HepG2 (cell line): ENCODE results near the gene CCT4. TPM values are rescaled to one million over a fixed set of nuclear protein-coding genes. Genes with fewer than 3 reads are reported as not detected.

Experiments used
- ATAC-seq: fragments of 200-7000 bp; cut with Tn5 transposase; 3 replicates; pipeline ENCODE4 v1.9.1; 2020; ENCODE audit warnings: mild to moderate bottlenecking, moderate library complexity
- Bru-seq: library from RNA; stranded (reverse); fragments of 400-500 nt; gene quantifications from one replicate; lab custom pipeline; 2021; lab: Mats Ljungman, UMichigan
- BruChase-seq, 2 experiments: library from RNA; stranded (reverse); fragments of 400-500 nt; gene quantifications; one replicate each; lab custom pipeline; 2021; lab: Mats Ljungman, UMichigan
- BruUV-seq: library from RNA; stranded (reverse); fragments of 400-500 nt; replicated peaks from 2 replicates; lab custom pipeline; 2021; lab: Mats Ljungman, UMichigan
- CTCF ChIA-PET: fragments of 300-600 bp; formaldehyde crosslinking; extraction: SDS; loops from one replicate; lab custom pipeline; 2021; ENCODE audit warnings: low total read pairs, inconsistent platforms, low intra/inter-chr PET ratio; lab: Yijun Ruan, JAX
- POLR2A ChIA-PET: fragments of 350-600 bp; sonication (Branson Sonifier 250); formaldehyde crosslinking; loops from one replicate; lab custom pipeline; 2020; ENCODE audit warnings: antibody characterized with exemption, inconsistent platforms; lab: Yijun Ruan, JAX
- DNase-seq: peaks from one replicate; pipeline ENCODE4 v3.0.0-alpha.2; 2015; ENCODE audit warnings: low spot score
- FAIRE-seq: peaks from 3 replicates; lab custom pipeline; 2011; peaks lifted over from hg19 to GRCh38; lab: Jason Lieb, UNC
- H2AFZ ChIP-seq: one replicate; pipeline ENCODE4 v1.6.1; 2011; ENCODE audit warnings: low read length, inconsistent platforms
- H3K27ac ChIP-seq: fragments of 300-600 bp; 3 replicates; pipeline ENCODE4 v1.8.0; 2011; ENCODE audit warnings: mixed run types, mild to moderate bottlenecking, mixed read lengths, low read length, inconsistent platforms; ENCODE audit not compliant: insufficient read depth; ENCODE audit errors: extremely low read length
- H3K27me3 ChIP-seq, 2 experiments: fragments of 200-600 bp in 1 of 2; 2 replicates in 1 of 2; 3 replicates in 1 of 2; pipeline versions ENCODE4 v1.6.0 to v1.8.0; 2011; ENCODE audit warnings: low read length in 2 of 2, mild to moderate bottlenecking in 2 of 2, moderate library complexity in 2 of 2, inconsistent platforms in 1 of 2; ENCODE audit not compliant: insufficient read depth in 2 of 2, control insufficient read depth in 1 of 2
- H3K36me3 ChIP-seq, 2 experiments: fragments of 200-600 bp in 1 of 2; replicated peaks in 1 of 2; 2 replicates in 1 of 2; 3 replicates in 1 of 2; pipeline versions ENCODE4 v1.5.1 to v1.8.0; 2011; ENCODE audit warnings: low read length in 2 of 2, inconsistent platforms in 1 of 2; ENCODE audit not compliant: insufficient read depth in 2 of 2, control insufficient read depth in 1 of 2
- H3K4me1 ChIP-seq: 2 replicates; pipeline ENCODE4 v1.5.1; 2012; ENCODE audit warnings: low read length, inconsistent platforms; ENCODE audit not compliant: insufficient read depth
- H3K4me2 ChIP-seq: 2 replicates; pipeline ENCODE4 v1.6.0; 2011; ENCODE audit warnings: low read depth, low read length, inconsistent platforms
- H3K4me3 ChIP-seq, 3 experiments: fragments of 200-600 bp in 1 of 3; sonication (generic), shearing (Covaris generic) in 1 of 3; replicated peaks in 1 of 3; 2 replicates each; pipeline ENCODE4 v1.5.1; 2011 to 2016; ENCODE audit warnings: low read length in 3 of 3, inconsistent platforms in 2 of 3, low read depth in 2 of 3, mild to moderate bottlenecking in 2 of 3, control low read depth in 1 of 3, mixed read lengths in 1 of 3; ENCODE audit not compliant: insufficient read depth in 1 of 3
- H3K79me2 ChIP-seq: one replicate; pipeline ENCODE4 v1.6.1; 2011; ENCODE audit warnings: low read length, inconsistent platforms; ENCODE audit not compliant: insufficient read depth
- H3K9ac ChIP-seq: 2 replicates; pipeline ENCODE4 v1.6.0; 2011; ENCODE audit warnings: mild to moderate bottlenecking, low read depth, low read length, inconsistent platforms; ENCODE audit not compliant: insufficient read depth
- H3K9me3 ChIP-seq: 2 replicates; pipeline ENCODE4 v1.5.1; 2012; ENCODE audit warnings: mild to moderate bottlenecking, low read length
- H4K20me1 ChIP-seq: 2 replicates; pipeline ENCODE4 v1.6.0; 2011; ENCODE audit warnings: inconsistent platforms, mild to moderate bottlenecking, low read length, moderate library complexity; ENCODE audit not compliant: insufficient read depth
- BRD4 ChIP-seq: sonication (generic); formaldehyde crosslinking; IDR thresholded peaks from 2 replicates; pipeline ENCODE4 v1.4.0; 2020; ENCODE audit warnings: missing genetic modification reagents
- HCFC1 ChIP-seq: fragments of 150-350 bp; IDR thresholded peaks from 2 replicates; pipeline ENCODE4 v1.6.1; 2014; ENCODE audit warnings: low read depth, low read length
- IKZF4 ChIP-seq: sonication (generic); formaldehyde crosslinking; IDR thresholded peaks from 2 replicates; pipeline ENCODE4 v1.5.1; 2020; ENCODE audit warnings: borderline replicate concordance, mild to moderate bottlenecking, low read depth, missing genetic modification reagents; ENCODE audit errors: not compliant biosample characterization
- KMT2A ChIP-seq: sonication (generic); formaldehyde crosslinking; IDR thresholded peaks from 2 replicates; pipeline ENCODE4 v1.4.0; 2020; ENCODE audit warnings: missing genetic modification reagents
- SAP130 ChIP-seq: IDR thresholded peaks from 2 replicates; pipeline ENCODE4 v1.6.1; 2016; ENCODE audit warnings: low read depth
- SNRNP70 ChIP-seq: fragments of 200-400 bp; formaldehyde crosslinking; IDR thresholded peaks from 2 replicates; pipeline ENCODE4 v1.6.1; 2017; ENCODE audit warnings: mild to moderate bottlenecking, low read depth, low read length, moderate library complexity
- TGIF2 ChIP-seq: IDR thresholded peaks from 2 replicates; pipeline ENCODE4 v1.6.1; 2016; ENCODE audit warnings: control low read depth, missing compliant biosample characterization
- ZMYM4 ChIP-seq: sonication (generic); formaldehyde crosslinking; IDR thresholded peaks from 2 replicates; pipeline ENCODE4 v1.8.1; 2023; ENCODE audit warnings: mild to moderate bottlenecking, missing genetic modification reagents
- ZNF207 ChIP-seq: fragments of 450-650 bp; IDR thresholded peaks from 2 replicates; pipeline ENCODE4 v1.6.1; 2016; ENCODE audit warnings: antibody characterized with exemption, borderline replicate concordance
- ZNF296 ChIP-seq: sonication (generic); formaldehyde crosslinking; conservative IDR thresholded peaks from 2 replicates; pipeline ENCODE4 v1.5.0; 2020; ENCODE audit warnings: mild to moderate bottlenecking, missing genetic modification reagents
- ZNF333 ChIP-seq: sonication (generic); formaldehyde crosslinking; IDR thresholded peaks from 2 replicates; pipeline ENCODE4 v1.4.0; 2020; ENCODE audit warnings: mild to moderate bottlenecking, missing genetic modification reagents, borderline replicate concordance
- ZNF362 ChIP-seq: sonication (generic); formaldehyde crosslinking; IDR thresholded peaks from 2 replicates; pipeline ENCODE4 v1.4.0; 2020; ENCODE audit warnings: missing genetic modification reagents, mild to moderate bottlenecking, borderline replicate concordance
- ZNF44 ChIP-seq: sonication (generic); formaldehyde crosslinking; IDR thresholded peaks from 2 replicates; pipeline ENCODE4 v1.5.1; 2020; ENCODE audit warnings: mild to moderate bottlenecking, missing genetic modification reagents
- ZNF709 ChIP-seq: sonication (generic); formaldehyde crosslinking; IDR thresholded peaks from 2 replicates; pipeline ENCODE4 v1.5.0; 2020; ENCODE audit warnings: mild to moderate bottlenecking, missing genetic modification reagents
- WGBS: methylation state at CpG from one replicate; pipeline ENCODE4 v1.1.6; 2017; ENCODE audit warnings: low lambda C conversion rate; 5-methylcytosine and 5-hydroxymethylcytosine counted together
- in situ Hi-C: cut with HindIII; loops from 2 replicates; pipeline ENCODE4 v1.10.0; 2017; ENCODE audit warnings: low pct_unique_long_range_greater_than_20kb; ENCODE audit not compliant: extremely low pct_ligation_motif_present
- intact Hi-C: fragments of 100-400 bp; cut with micrococcal nuclease; formaldehyde crosslinking; loops from one replicate; pipeline ENCODE4 v1.10.0; 2022; ENCODE audit not compliant: unreplicated experiment
- long read RNA-seq, 2 experiments: library from RNA in 1 of 2; library from polyadenylated mRNA in 1 of 2; stranded (forward) in 1 of 2; unstranded in 1 of 2; transcript quantifications; one replicate each; pipeline ENCODE4 v2.0.0, GENCODE V29; 2019 to 2022
- polyA minus RNA-seq, 3 experiments: library from RNA; depleted of rRNA, polyadenylated mRNA; stranded (reverse); fragments of >200 nt; gene quantifications; 2 replicates each; pipeline ENCODE4 v1.2.3, GENCODE V29; 2011; ENCODE audit warnings: low replicate concordance in 1 of 3
- polyA plus RNA-seq, 8 experiments: library from polyadenylated mRNA; depleted of rRNA in 3 of 8; stranded (reverse) in 7 of 8; unstranded in 1 of 8; fragments of >200 nt; fragmentation: Illumina TruSeq in 4 of 8; extraction: Trizol in 4 of 8; gene quantifications; 2 replicates each; pipeline versions ENCODE4 v1.2.1 to v1.2.3, GENCODE V29; 2011 to 2016; ENCODE audit warnings: low read depth in 4 of 8, missing spikeins in 1 of 8, mixed read lengths in 1 of 8; ENCODE audit not compliant: insufficient read depth in 1 of 8
- total RNA-seq, 5 experiments: library from RNA; depleted of rRNA; stranded (reverse); fragments of >200 nt; fragmentation: Illumina TruSeq; extraction: Trizol; gene quantifications; 2 replicates each; pipeline ENCODE4 v1.2.3, GENCODE V29; 2016; ENCODE audit warnings: low read depth in 1 of 5

The CCT4 gene, protein sequence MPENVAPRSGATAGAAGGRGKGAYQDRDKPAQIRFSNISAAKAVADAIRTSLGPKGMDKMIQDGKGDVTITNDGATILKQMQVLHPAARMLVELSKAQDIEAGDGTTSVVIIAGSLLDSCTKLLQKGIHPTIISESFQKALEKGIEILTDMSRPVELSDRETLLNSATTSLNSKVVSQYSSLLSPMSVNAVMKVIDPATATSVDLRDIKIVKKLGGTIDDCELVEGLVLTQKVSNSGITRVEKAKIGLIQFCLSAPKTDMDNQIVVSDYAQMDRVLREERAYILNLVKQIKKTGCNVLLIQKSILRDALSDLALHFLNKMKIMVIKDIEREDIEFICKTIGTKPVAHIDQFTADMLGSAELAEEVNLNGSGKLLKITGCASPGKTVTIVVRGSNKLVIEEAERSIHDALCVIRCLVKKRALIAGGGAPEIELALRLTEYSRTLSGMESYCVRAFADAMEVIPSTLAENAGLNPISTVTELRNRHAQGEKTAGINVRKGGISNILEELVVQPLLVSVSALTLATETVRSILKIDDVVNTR
- total RNA-seq (2016; rRNA removed; fragmentation: Illumina TruSeq; extraction: Trizol): 340 and 437 TPM in 2 replicates
- total RNA-seq (2016; cell fraction: cytosol; rRNA removed; fragmentation: Illumina TruSeq; extraction: Trizol; ENCODE audit: low read depth): 104 and 110 TPM in 2 replicates
- total RNA-seq (2016; cell fraction: insoluble cytoplasmic fraction; rRNA removed; fragmentation: Illumina TruSeq; extraction: Trizol): 333 and 424 TPM in 2 replicates
- total RNA-seq (2016; cell fraction: membrane; rRNA removed; fragmentation: Illumina TruSeq; extraction: Trizol): 151 and 155 TPM in 2 replicates
- 146 and 161 TPM in 2 replicates for total RNA-seq (2016; cell fraction: nucleus; rRNA removed; fragmentation: Illumina TruSeq; extraction: Trizol)
- 107 and 138 TPM in 2 replicates for polyA plus RNA-seq (2011; rRNA removed)
- 82.8 and 109 TPM in 2 replicates for polyA plus RNA-seq (2011; cell fraction: cytosol; rRNA removed)
- polyA plus RNA-seq (2011; cell fraction: nucleus; rRNA removed): 37.1 and 40.4 TPM in 2 replicates
- polyA plus RNA-seq (2012): 213 and 256 TPM in 2 replicates
- polyA plus RNA-seq (2016; cell fraction: cytosol; fragmentation: Illumina TruSeq; extraction: Trizol; ENCODE audit: low read depth): 49.7 and 50.6 TPM in 2 replicates
- 353 and 356 TPM in 2 replicates for polyA plus RNA-seq (2016; cell fraction: insoluble cytoplasmic fraction; fragmentation: Illumina TruSeq; extraction: Trizol; ENCODE audit: low read depth)
- polyA plus RNA-seq (2016; cell fraction: membrane; fragmentation: Illumina TruSeq; extraction: Trizol; ENCODE audit: low read depth): 70.7 and 79.2 TPM in 2 replicates
- polyA plus RNA-seq (2016; cell fraction: nucleus; fragmentation: Illumina TruSeq; extraction: Trizol; ENCODE audit: insufficient read depth, low read depth): 148 and 151 TPM in 2 replicates
- polyA minus RNA-seq (2011; rRNA and poly(A)+ RNA removed; ENCODE audit: low replicate concordance): 71.9 and 75.3 TPM in 2 replicates
- polyA minus RNA-seq (2011; cell fraction: cytosol; rRNA and poly(A)+ RNA removed): 132 and 133 TPM in 2 replicates
- 81.9 and 92.7 TPM in 2 replicates for polyA minus RNA-seq (2011; cell fraction: nucleus; rRNA and poly(A)+ RNA removed)
- Bru-seq, nascent RNA: percentile 96 among the genes with signal in this experiment
- BruChase-seq, experiment 1, labeled RNA remaining after a 6-hour chase: percentile 97 among the genes with signal in this experiment
- percentile 96 among the genes with signal in this experiment for BruChase-seq, experiment 2, labeled RNA remaining after a 2-hour chase
- long read RNA-seq, experiment 1, transcript CCT4-201 (14 exons, 2,520 nt): major isoform, 403 of 513 reads
- long read RNA-seq, experiment 1, transcript CCT4-202 (2 exons, 388 nt): minor isoform, 25 of 513 reads
- long read RNA-seq, experiment 1, partial matches to known transcripts: 51 of 513 reads
- long read RNA-seq, experiment 1, other reads (novel, unspliced or antisense): 30 of 513 reads
- long read RNA-seq, experiment 2, transcript CCT4-201 (14 exons, 2,520 nt): major isoform, 461 of 743 reads
- long read RNA-seq, experiment 2, transcript CCT4-202 (2 exons, 388 nt): minor isoform, 26 of 743 reads
- long read RNA-seq, experiment 2, partial matches to known transcripts: 180 of 743 reads
- long read RNA-seq, experiment 2, other reads (novel, unspliced or antisense): 76 of 743 reads

- Histone ChIP-seq H3K4me2 (peak within 1 kb of the TSS; percentile 92), H3K27me3 (no peaks in the 10 kb centered on the region; a peak in 1 of 5 replicates), H3K4me3 (peak within 1 kb of the TSS; percentile 78 to 99 (median 98)), H3K79me2 (peaks cover 41% of the 10 kb centered on the region), H4K20me1 (peaks cover 26% of the 10 kb centered on the region), H3K36me3 (peaks cover 6 to 18% of the 10 kb centered on the region in 2 experiments), H2AFZ (peak within 1 kb of the TSS; percentile 20), H3K9me3 (no peaks in the 10 kb centered on the region), H3K27ac (peak within 1 kb of the TSS; percentile 92), H3K9ac (peak within 1 kb of the TSS; percentile 98), H3K4me1 (peaks cover 32% of the 10 kb centered on the region)
- FAIRE-seq (peak; percentile 40), ATAC-seq (peak; percentile 88), DNase-seq (peak; percentile 83)
- 2% methylated on average over 53 of the region's 74 CpGs for WGBS
- CTCF ChIA-PET: no interaction called here
- intact Hi-C loops: loop anchor here (2.0 to 5.0 kb wide), 2 partner anchors 34 to 351 kb away; partner anchors contain the start of genes FAM161A and XPO1
- BruUV-seq: no TSS peak
- in situ Hi-C loops: no loop called here
- POLR2A ChIA-PET: no interaction called here
- TF ChIP-seq SNRNP70 (no peak), KMT2A (peak; percentile 97), ZNF296 (CRISPR knock-in tag) (no peak), ZMYM4 (CRISPR knock-in tag) (peak; percentile 99), ZNF44 (CRISPR knock-in tag) (peak; percentile 95; the same call in 1 of the 2 replicates), HCFC1 (peak; percentile 88), ZNF362 (CRISPR knock-in tag) (peak; percentile 97), TGIF2 (CRISPR knock-in tag) (peak; percentile 72; the same call in 1 of the 2 replicates), IKZF4 (CRISPR knock-in tag) (peak; percentile 97), SAP130 (CRISPR knock-in tag) (peak; percentile 94), BRD4 (CRISPR knock-in tag) (peak; percentile 99), ZNF709 (CRISPR knock-in tag) (peak; percentile 99), ZNF207 (no peak), ZNF333 (CRISPR knock-in tag) (0 out of 2 replicates have a peak, but pooled peaks have one; percentile 31)
These were observed at the start of gene CCT4 for GRCh38 chr2:61888267-61889055. TSS of gene CCT4 (minus strand) at chr2:61888656. CDS start at chr2:61888507, 149 bp downstream.
